ENCODE results near the gene EDNRA. TPM values are rescaled to one million over a fixed set of nuclear protein-coding genes. Genes with fewer than 3 reads are reported as not detected.

EDNRA gene
- total RNA-seq, 1 experiment from 2014 or later: 0.73 TPM

- intact Hi-C loops (cut with micrococcal nuclease; ENCODE audit: unreplicated experiment): no loop called here
- ChIA-PET CTCF (no interaction called here), POLR2A (no interaction called here)
- no peak for DNase-seq
- H3K4me3 ChIP-seq (ENCODE audit: low read depth, low read length): no peak overlapping the region
- Mint-ChIP-seq H3K4me1 (ENCODE audit: low read depth, unreplicated experiment) (no peaks in the 10 kb centered on the region), H3K9me3 (ENCODE audit: unreplicated experiment) (no peaks in the 10 kb centered on the region), H3K27ac (ENCODE audit: unreplicated experiment) (no peak overlapping the region), H3K4me3 (ENCODE audit: unreplicated experiment) (no peak overlapping the region), H3K36me3 (ENCODE audit: insufficient read depth, unreplicated experiment) (no peaks in the 10 kb centered on the region), H3K27me3 (ENCODE audit: insufficient read depth, unreplicated experiment) (peaks cover 8% of the 10 kb centered on the region)
- no peaks in the 10 kb centered on the region for H3K36me3 ChIP-seq (ENCODE audit: control insufficient read depth, insufficient read depth, low read length)
- no peak for TF ChIP-seq CTCF (IDR thresholded peaks at IDR 0.05; ENCODE audit: insufficient read depth in 1 of 2, low read depth in 1 of 2, low read length in 1 of 2, severe bottlenecking in 1 of 2, unreplicated experiment in 1 of 2)
- no peaks in the 10 kb centered on the region for H3K9me3 ChIP-seq
- no peaks in the 10 kb centered on the region for H3K27me3 ChIP-seq (replicated peaks; ENCODE audit: control insufficient read depth, insufficient read depth, low read length)
- no peaks in the 10 kb centered on the region for H3K4me1 ChIP-seq
- BruUV-seq (replicated peaks): no TSS peak
Observed at GRCh38 chr4:147480502-147480890, 401 bp upstream of the EDNRA start.

- intact Hi-C loops (cut with micrococcal nuclease; ENCODE audit: unreplicated experiment): no loop called here
- Mint-ChIP-seq H3K4me1 (ENCODE audit: low read depth, unreplicated experiment) (no peaks in the 10 kb centered on the region), H3K27me3 (ENCODE audit: insufficient read depth, unreplicated experiment) (peaks cover 5% of the 10 kb centered on the region), H3K36me3 (ENCODE audit: insufficient read depth, unreplicated experiment) (no peaks in the 10 kb centered on the region), H3K9me3 (ENCODE audit: unreplicated experiment) (no peaks in the 10 kb centered on the region), H3K4me3 (ENCODE audit: unreplicated experiment) (no peak overlapping the region), H3K27ac (ENCODE audit: unreplicated experiment) (no peak overlapping the region)
- no TSS peak for BruUV-seq (replicated peaks)
- Histone ChIP-seq H3K36me3 (ENCODE audit: control insufficient read depth, insufficient read depth, low read length) (no peaks in the 10 kb centered on the region), H3K9me3 (no peaks in the 10 kb centered on the region), H3K4me3 (ENCODE audit: low read depth, low read length) (no peak overlapping the region), H3K27me3 (replicated peaks; ENCODE audit: control insufficient read depth, insufficient read depth, low read length) (no peaks in the 10 kb centered on the region), H3K4me1 (no peaks in the 10 kb centered on the region)
- ChIA-PET CTCF (no interaction called here), POLR2A (no interaction called here)
- no peak for TF ChIP-seq CTCF (IDR thresholded peaks at IDR 0.05; ENCODE audit: insufficient read depth in 1 of 2, low read depth in 1 of 2, low read length in 1 of 2, severe bottlenecking in 1 of 2, unreplicated experiment in 1 of 2)
- DNase-seq: no peak
Observed at GRCh38 chr4:147481577-147482109, 746 bp downstream of the EDNRA start.

DNA sequence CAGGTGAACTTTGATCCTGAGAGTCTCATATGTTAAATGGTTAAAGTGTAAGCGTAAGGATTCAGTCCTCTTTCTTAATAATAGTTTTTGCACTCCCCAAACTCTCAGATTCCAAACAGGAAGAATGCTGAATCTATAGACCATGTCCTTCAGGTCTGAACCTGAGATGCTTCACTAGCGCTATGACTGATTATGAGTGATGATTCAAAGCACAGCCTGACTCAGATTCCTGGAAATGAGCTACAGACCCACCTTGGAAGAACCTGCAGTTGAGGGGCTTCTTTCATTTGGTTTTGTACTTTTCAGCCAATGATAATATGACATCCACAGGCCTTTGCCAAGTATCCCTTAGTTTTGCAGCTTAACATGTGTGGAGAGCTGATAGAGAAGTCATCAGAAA, 1.4 kb downstream of the EDNRA start:
- POLR2A ChIA-PET: no interaction called here
- TF ChIP-seq CTCF (IDR thresholded peaks at IDR 0.05; ENCODE audit: insufficient read depth in 1 of 2, low read depth in 1 of 2, low read length in 1 of 2, severe bottlenecking in 1 of 2, unreplicated experiment in 1 of 2): no peak

More for the DNA sequence above, 1.4 kb downstream of the EDNRA start:
- DNase-seq: no peak
- CTCF ChIA-PET: no interaction called here
- Mint-ChIP-seq H3K4me3 (ENCODE audit: unreplicated experiment) (no peak overlapping the region), H3K36me3 (ENCODE audit: insufficient read depth, unreplicated experiment) (no peaks in the 10 kb centered on the region), H3K4me1 (ENCODE audit: low read depth, unreplicated experiment) (no peaks in the 10 kb centered on the region), H3K9me3 (ENCODE audit: unreplicated experiment) (no peaks in the 10 kb centered on the region), H3K27me3 (ENCODE audit: insufficient read depth, unreplicated experiment) (peaks cover 5% of the 10 kb centered on the region), H3K27ac (ENCODE audit: unreplicated experiment) (no peak overlapping the region)
- no TSS peak for BruUV-seq (replicated peaks)
- H3K4me3 ChIP-seq (ENCODE audit: low read depth, low read length): no peak overlapping the region
- intact Hi-C loops (cut with micrococcal nuclease; ENCODE audit: unreplicated experiment): no loop called here
- H3K36me3 ChIP-seq (ENCODE audit: control insufficient read depth, insufficient read depth, low read length): no peaks in the 10 kb centered on the region
- H3K9me3 ChIP-seq: no peaks in the 10 kb centered on the region
- no peaks in the 10 kb centered on the region for H3K27me3 ChIP-seq (replicated peaks; ENCODE audit: control insufficient read depth, insufficient read depth, low read length)
- no peaks in the 10 kb centered on the region for H3K4me1 ChIP-seq
